ENCODE data around the gene C2CD4C. TPM values are rescaled to one million over a fixed set of nuclear protein-coding genes. Genes with fewer than 3 reads are reported as not detected.

The C2CD4C gene
- total RNA-seq, 1 experiment from 2014 or later: 9.8 TPM

GRCh38 chr19:422213-422916 lies 13.4 kb upstream of the C2CD4C start:
- ATAC-seq: no peak
- Mint-ChIP-seq H3K36me3 (no peaks in the 10 kb centered on the region), H3K27me3 (ENCODE audit: low read depth) (peaks cover 3% of the 10 kb centered on the region; the same call in 1 of the 2 replicates), H3K27ac (no peak overlapping the region), H3K4me3 (no peak overlapping the region), H3K4me1 (peaks cover 5% of the 10 kb centered on the region), H3K9me3 (no peaks in the 10 kb centered on the region)
- no peak for DNase-seq (ENCODE audit: low spot score)
- POLR2A ChIA-PET: no interaction called here
- CTCF ChIA-PET: interaction anchor here (0.9 to 1.5 kb wide), 3 partner anchors 10 to 74 kb away, joined by 3 to 7 read pairs (median 3); no protein-coding TSS in a partner anchor
- TF ChIP-seq AR (CRISPR knock-in tag; IDR thresholded peaks at IDR 0.05) (no peak), GRHL2 (CRISPR knock-in tag; IDR thresholded peaks at IDR 0.05; ENCODE audit: insufficient replicate concordance, severe bottlenecking) (no peak), ATF3 (CRISPR knock-in tag; conservative IDR thresholded peaks at IDR 0.05) (no peak), ATF6 (CRISPR knock-in tag; IDR thresholded peaks at IDR 0.05) (no peak), ZNF671 (CRISPR knock-in tag; IDR thresholded peaks at IDR 0.05) (no peak), JAZF1 (CRISPR knock-in tag; IDR thresholded peaks at IDR 0.05) (no peak), OVOL2 (CRISPR knock-in tag; IDR thresholded peaks at IDR 0.05; ENCODE audit: borderline replicate concordance) (no peak), ZNF425 (CRISPR knock-in tag; conservative IDR thresholded peaks at IDR 0.05) (no peak), ZNF121 (CRISPR knock-in tag; IDR thresholded peaks at IDR 0.05) (no peak), PRRX2 (CRISPR knock-in tag; IDR thresholded peaks at IDR 0.05) (no peak), ATF2 (CRISPR knock-in tag; IDR thresholded peaks at IDR 0.05; ENCODE audit: borderline replicate concordance, low read depth) (no peak), CTCF (IDR thresholded peaks at IDR 0.05) (no peak), TEAD1 (CRISPR knock-in tag; IDR thresholded peaks at IDR 0.05) (no peak), ESRRA (CRISPR knock-in tag; IDR thresholded peaks at IDR 0.05; ENCODE audit: borderline replicate concordance) (no peak), E2F5 (CRISPR knock-in tag; IDR thresholded peaks at IDR 0.05) (no peak), USF2 (CRISPR knock-in tag; IDR thresholded peaks at IDR 0.05) (no peak), HMGA2 (CRISPR knock-in tag; IDR thresholded peaks at IDR 0.05) (no peak), ZNF532 (CRISPR knock-in tag; IDR thresholded peaks at IDR 0.05; ENCODE audit: borderline replicate concordance) (no peak)

All from WTC11 (cell line).